ENCODE measurements around the gene TMUB2. TPM values are rescaled to one million over a fixed set of nuclear protein-coding genes. Genes with fewer than 3 reads are reported as not detected.

Gene TMUB2
- total RNA-seq, 1 donor from 2014 or later: 35.0 TPM

- no peak for TF ChIP-seq CTCF (IDR thresholded peaks at IDR 0.05; ENCODE audit: insufficient read depth, low read length, poor library complexity, severe bottlenecking)
- Histone ChIP-seq H3K4me3 (ENCODE audit: low read depth, low read length) (no peak overlapping the region), H3K27me3 (ENCODE audit: control insufficient read depth, insufficient read depth, low read length) (no peaks in the 10 kb centered on the region), H3K36me3 (ENCODE audit: control insufficient read depth, insufficient read depth, low read length) (peaks cover 6% of the 10 kb centered on the region)
- DNase-seq (ENCODE audit: low read depth): no peak
Observed at GRCh38 chr17:44209786-44210341, 23.1 kb downstream of the TMUB2 start.

GRCh38 chr17:44210342-44211192, 23.8 kb downstream of the TMUB2 start:
- no peak overlapping the region for H3K4me3 ChIP-seq (ENCODE audit: low read depth, low read length)
- TF ChIP-seq CTCF (IDR thresholded peaks at IDR 0.05; ENCODE audit: insufficient read depth, low read length, poor library complexity, severe bottlenecking): peak; percentile 78
- no peaks in the 10 kb centered on the region for H3K27me3 ChIP-seq (ENCODE audit: control insufficient read depth, insufficient read depth, low read length)
- H3K36me3 ChIP-seq (ENCODE audit: control insufficient read depth, insufficient read depth, low read length): peaks cover 9% of the 10 kb centered on the region
- DNase-seq (ENCODE audit: low read depth): no peak

GRCh38 chr17:44211281-44212265, 24.8 kb downstream of the TMUB2 start:
- no peaks in the 10 kb centered on the region for H3K27me3 ChIP-seq (ENCODE audit: control insufficient read depth, insufficient read depth, low read length)
- DNase-seq (ENCODE audit: low read depth): no peak
- H3K4me3 ChIP-seq (ENCODE audit: low read depth, low read length): no peak overlapping the region
- no peak for TF ChIP-seq CTCF (IDR thresholded peaks at IDR 0.05; ENCODE audit: insufficient read depth, low read length, poor library complexity, severe bottlenecking)
- peaks cover 10% of the 10 kb centered on the region for H3K36me3 ChIP-seq (ENCODE audit: control insufficient read depth, insufficient read depth, low read length)

- no peak for TF ChIP-seq CTCF (IDR thresholded peaks at IDR 0.05; ENCODE audit: insufficient read depth, low read length, poor library complexity, severe bottlenecking)
- Histone ChIP-seq H3K36me3 (ENCODE audit: control insufficient read depth, insufficient read depth, low read length) (peaks cover 10% of the 10 kb centered on the region), H3K4me3 (ENCODE audit: low read depth, low read length) (no peak overlapping the region), H3K27me3 (ENCODE audit: control insufficient read depth, insufficient read depth, low read length) (no peaks in the 10 kb centered on the region)
- no peak for DNase-seq (ENCODE audit: low read depth)
Observed at GRCh38 chr17:44212507-44213402, 26.0 kb downstream of the TMUB2 start.

Data from kidney epithelial cell (primary cell).